GM12878 (cell line): ENCODE results near the gene MPP7. TPM values are rescaled to one million over a fixed set of nuclear protein-coding genes. Genes with fewer than 3 reads are reported as not detected.

Experiments
- ATAC-seq: fragments of 200-7000 bp; cut with Tn5 transposase; 3 replicates; pipeline ENCODE4 v1.9.1; 2020; ENCODE audit warnings: mild to moderate bottlenecking, moderate library complexity
- BruUV-seq: library from RNA; stranded (reverse); fragments of 400-500 nt; replicated peaks from 2 replicates; lab custom pipeline; 2021; lab: Mats Ljungman, UMichigan
- CTCF ChIA-PET: fragments of 300-600 bp; sonication (Branson Sonifier 250); formaldehyde crosslinking; extraction: SDS; loops from one replicate; lab custom pipeline; 2021; ENCODE audit warnings: inconsistent platforms; lab: Yijun Ruan, JAX
- POLR2A ChIA-PET: fragments of 350-600 bp; formaldehyde crosslinking; extraction: SDS; loops from one replicate; lab custom pipeline; 2021; ENCODE audit warnings: inconsistent platforms; lab: Charles Lee
- RAD21 ChIA-PET: fragments of 300-600 bp; sonication (Branson Sonifier 250); formaldehyde crosslinking; loops from one replicate; lab custom pipeline; 2023; ENCODE audit warnings: antibody characterized with exemption; ENCODE audit not compliant: unreplicated experiment; lab: Charles Lee
- SMC1A ChIA-PET: fragments of 300-600 bp; sonication (Branson Sonifier 250); formaldehyde crosslinking; loops from one replicate; lab custom pipeline; 2023; ENCODE audit not compliant: unreplicated experiment, uncharacterized antibody; lab: Charles Lee
- DNase-seq: peaks from one replicate; pipeline ENCODE4 v3.0.0-alpha.2; 2011; ENCODE audit warnings: low read depth, low spot score
- FAIRE-seq: peaks from 3 replicates; lab custom pipeline; 2011; peaks lifted over from hg19 to GRCh38; lab: Jason Lieb, UNC
- H2AFZ ChIP-seq: 2 replicates; pipeline ENCODE4 v1.6.0; 2011; ENCODE audit warnings: low read depth, low read length, control low read depth; ENCODE audit not compliant: control insufficient read depth
- H3K27ac ChIP-seq: 2 replicates; pipeline ENCODE4 v1.5.1; 2011; ENCODE audit warnings: control low read depth; ENCODE audit not compliant: control insufficient read depth, insufficient read depth
- H3K27me3 ChIP-seq, 2 experiments: replicated peaks in 1 of 2; 2 replicates each; pipeline versions ENCODE4 v1.6.0 to v1.6.1; 2011; ENCODE audit warnings: low read length in 1 of 2; ENCODE audit not compliant: control insufficient read depth in 2 of 2, insufficient read depth in 2 of 2
- H3K36me3 ChIP-seq, 2 experiments: 2 replicates each; pipeline ENCODE4 v1.5.1; 2011; ENCODE audit warnings: low read length in 1 of 2; ENCODE audit not compliant: control insufficient read depth in 2 of 2, insufficient read depth in 2 of 2
- H3K4me1 ChIP-seq: 2 replicates; pipeline ENCODE4 v1.6.1; 2011; ENCODE audit warnings: mild to moderate bottlenecking, low read length, moderate library complexity, mixed read lengths; ENCODE audit not compliant: control insufficient read depth, insufficient read depth
- H3K4me2 ChIP-seq: 2 replicates; pipeline ENCODE4 v1.6.0; 2011; ENCODE audit warnings: control low read depth; ENCODE audit not compliant: control insufficient read depth, insufficient read depth
- H3K4me3 ChIP-seq: fragments of 200-600 bp; sonication (generic); 2 replicates; pipeline ENCODE4 v1.5.1; 2016
- H3K79me2 ChIP-seq: 2 replicates; pipeline ENCODE4 v1.6.0; 2011; ENCODE audit warnings: low read length; ENCODE audit not compliant: control insufficient read depth, insufficient read depth
- H3K9ac ChIP-seq: 2 replicates; pipeline ENCODE4 v1.8.0; 2011; ENCODE audit warnings: low read length, control low read depth, mixed read lengths; ENCODE audit not compliant: control insufficient read depth, insufficient read depth
- H3K9me3 ChIP-seq: replicated peaks from 3 replicates; pipeline ENCODE4 v1.5.1; 2011; ENCODE audit warnings: mild to moderate bottlenecking, low read length; ENCODE audit not compliant: control insufficient read depth, insufficient read depth
- H4K20me1 ChIP-seq: 2 replicates; pipeline ENCODE4 v1.6.0; 2011; ENCODE audit not compliant: control insufficient read depth, insufficient read depth
- BRCA1 ChIP-seq: IDR thresholded peaks from 2 replicates; pipeline ENCODE4 v1.6.1; 2011; ENCODE audit warnings: low read depth, low read length, improper control_type of control experiment
- HDAC2 ChIP-seq: fragments of 200-600 bp; sonication (generic); IDR thresholded peaks from 2 replicates; pipeline ENCODE4 v1.6.1; 2017
- KAT2A ChIP-seq: conservative IDR thresholded peaks from 2 replicates; pipeline ENCODE4 v1.6.1; 2011; ENCODE audit warnings: low read depth, low read length; ENCODE audit not compliant: control insufficient read depth
- NR2F1 ChIP-seq: fragments of 450-650 bp; conservative IDR thresholded peaks from 2 replicates; pipeline ENCODE4 v1.6.1; 2017; ENCODE audit warnings: mild to moderate bottlenecking
- RUNX3 ChIP-seq: IDR thresholded peaks from 2 replicates; pipeline ENCODE4 v1.6.1; 2012; ENCODE audit warnings: low read length, inconsistent platforms
- SMAD5 ChIP-seq: IDR thresholded peaks from 2 replicates; pipeline ENCODE4 v1.6.1; 2016; ENCODE audit warnings: antibody characterized with exemption, low read depth
- SRF ChIP-seq, 2 experiments: IDR thresholded peaks; 2 replicates each; pipeline ENCODE4 v1.6.1; 2011; ENCODE audit warnings: low read depth in 2 of 2, low read length in 2 of 2, mild to moderate bottlenecking in 1 of 2, moderate library complexity in 1 of 2
- STAT3 ChIP-seq: IDR thresholded peaks from 2 replicates; pipeline ENCODE4 v1.6.1; 2011; ENCODE audit warnings: low read depth, low read length, improper control_type of control experiment
- SUPT20H ChIP-seq: IDR thresholded peaks from 2 replicates; pipeline ENCODE4 v1.6.1; 2011; ENCODE audit warnings: low read depth, mild to moderate bottlenecking, low read length, moderate library complexity, borderline replicate concordance; ENCODE audit not compliant: control insufficient read depth
- SUZ12 ChIP-seq: fragments of 200-600 bp; sonication (generic); IDR thresholded peaks from one replicate; pipeline ENCODE4 v1.6.1; 2018; ENCODE audit warnings: antibody characterized with exemption, mild to moderate bottlenecking; ENCODE audit not compliant: unreplicated experiment
- WRNIP1 ChIP-seq: IDR thresholded peaks from 2 replicates; pipeline ENCODE4 v1.6.1; 2011; ENCODE audit warnings: low read depth, low read length, improper control_type of control experiment, borderline replicate concordance
- ZNF217 ChIP-seq: fragments of 450-650 bp; IDR thresholded peaks from 2 replicates; pipeline ENCODE4 v1.6.1; 2017; ENCODE audit warnings: antibody characterized with exemption, mild to moderate bottlenecking
- WGBS: methylation state at CpG from one replicate; pipeline ENCODE4 v1.1.6; 2016; ENCODE audit warnings: low lambda C conversion rate; ENCODE audit not compliant: insufficient replicate concordance, insufficient coverage; ENCODE audit errors: missing lambda C conversion rate; 5-methylcytosine and 5-hydroxymethylcytosine counted together
- in situ Hi-C: fragments of 300-500 bp; cut with MboI; formaldehyde crosslinking; loops from 9 replicates; pipeline ENCODE4 v1.14.3; 2018; ENCODE audit warnings: mixed read lengths
- intact Hi-C: fragments of 100-400 bp; cut with micrococcal nuclease; formaldehyde crosslinking; loops from one replicate; pipeline ENCODE4 v1.14.2; 2022; ENCODE audit not compliant: unreplicated experiment
- polyA plus RNA-seq, 11 experiments: library from polyadenylated mRNA; depleted of rRNA in 4 of 11; unstranded in 6 of 11; stranded (reverse) in 5 of 11; fragments of >200 nt; fragmentation: Nextera tagmentation in 4 of 11; fragmentation: Illumina TruSeq in 1 of 11; extraction: Ambion mirVana in 4 of 11; extraction: Trizol in 1 of 11; gene quantifications; 1 replicate in 1 of 11; 2 replicates in 10 of 11; pipeline versions ENCODE4 v1.2.1 to v1.2.3, GENCODE V29; 2011 to 2016; ENCODE audit warnings: inconsistent platforms in 2 of 11, missing spikeins in 2 of 11, low read depth in 1 of 11
- total RNA-seq, 4 experiments: library from RNA; depleted of rRNA in 3 of 4; stranded (reverse); fragments of >200 nt in 3 of 4; fragmentation: Illumina TruSeq in 1 of 4; extraction: Trizol in 1 of 4; gene quantifications; 2 replicates each; pipeline versions ENCODE4 v1.2.1 to v1.2.3, GENCODE V29; 2013 to 2021
- TF ChIP-seq, protein P1 (sequence below): fragments of 450-650 bp; IDR thresholded peaks from 2 replicates; pipeline ENCODE4 v1.6.1; 2016; ENCODE audit warnings: mild to moderate bottlenecking, moderate library complexity, borderline replicate concordance
- TF ChIP-seq, protein P2 (sequence below): fragments of 450-650 bp; IDR thresholded peaks from 2 replicates; pipeline ENCODE4 v1.6.1; 2016; ENCODE audit warnings: mild to moderate bottlenecking
- TF ChIP-seq, protein P3 (sequence below): IDR thresholded peaks from 2 replicates; pipeline ENCODE4 v1.6.1; 2012; ENCODE audit warnings: low read depth, low read length, improper control_type of control experiment
- TF ChIP-seq, protein P4 (sequence below): IDR thresholded peaks from 2 replicates; pipeline ENCODE4 v1.6.1; 2011; ENCODE audit warnings: borderline replicate concordance, low read depth, mild to moderate bottlenecking, moderate library complexity, low read length; ENCODE audit not compliant: insufficient read depth, poor library complexity, severe bottlenecking

MPP7 gene
- total and polyA plus RNA-seq, 10 of the 15 experiments (the other 5 are each of a cell fraction or from before 2014, with no cell fraction given) = 0.01 to 0.15 (median 0.05) TPM; not detected in 2

DNA sequence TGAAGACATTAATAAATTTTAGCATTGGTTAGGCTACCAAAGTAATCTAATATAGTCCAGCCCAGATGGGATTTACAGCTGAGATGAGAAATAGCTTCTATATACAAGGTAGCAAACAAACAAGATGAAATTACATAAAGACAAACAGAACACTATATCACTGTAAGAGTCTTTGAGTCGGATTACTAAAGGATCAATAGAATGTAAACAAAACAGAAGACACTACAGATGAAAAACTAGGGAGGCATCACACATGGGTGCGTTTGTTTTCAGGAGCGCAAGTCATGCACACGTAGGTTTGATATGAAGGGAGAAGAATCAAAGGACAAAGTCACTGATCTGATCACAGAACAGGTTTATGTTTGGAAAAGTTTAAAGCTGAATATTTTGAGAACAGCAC, 26.5 kb downstream of the MPP7 start:
- no peak overlapping the region for H3K4me2 ChIP-seq
- H3K36me3 ChIP-seq = no peaks in the 10 kb centered on the region
- no peak overlapping the region for H3K27ac ChIP-seq
- FAIRE-seq = no peak
- ChIA-PET RAD21 (no interaction called here), POLR2A (no interaction called here), SMC1A (interaction anchor here (0.6 kb wide), 1 partner anchor 1532 kb away, joined by 3 read pairs; no protein-coding TSS in a partner anchor), CTCF (no interaction called here)
- in situ Hi-C loops = no loop called here
- H3K4me3 ChIP-seq = no peak overlapping the region
- no peaks in the 10 kb centered on the region for H4K20me1 ChIP-seq
- no peaks in the 10 kb centered on the region for H3K79me2 ChIP-seq
- TF ChIP-seq HDAC2 = no peak
- no peak for TF ChIP-seq ZNF217
- no peak for TF ChIP-seq WRNIP1
- no peak for TF ChIP-seq RUNX3
- TF ChIP-seq STAT3 = no peak
- TF ChIP-seq, protein P1, sequence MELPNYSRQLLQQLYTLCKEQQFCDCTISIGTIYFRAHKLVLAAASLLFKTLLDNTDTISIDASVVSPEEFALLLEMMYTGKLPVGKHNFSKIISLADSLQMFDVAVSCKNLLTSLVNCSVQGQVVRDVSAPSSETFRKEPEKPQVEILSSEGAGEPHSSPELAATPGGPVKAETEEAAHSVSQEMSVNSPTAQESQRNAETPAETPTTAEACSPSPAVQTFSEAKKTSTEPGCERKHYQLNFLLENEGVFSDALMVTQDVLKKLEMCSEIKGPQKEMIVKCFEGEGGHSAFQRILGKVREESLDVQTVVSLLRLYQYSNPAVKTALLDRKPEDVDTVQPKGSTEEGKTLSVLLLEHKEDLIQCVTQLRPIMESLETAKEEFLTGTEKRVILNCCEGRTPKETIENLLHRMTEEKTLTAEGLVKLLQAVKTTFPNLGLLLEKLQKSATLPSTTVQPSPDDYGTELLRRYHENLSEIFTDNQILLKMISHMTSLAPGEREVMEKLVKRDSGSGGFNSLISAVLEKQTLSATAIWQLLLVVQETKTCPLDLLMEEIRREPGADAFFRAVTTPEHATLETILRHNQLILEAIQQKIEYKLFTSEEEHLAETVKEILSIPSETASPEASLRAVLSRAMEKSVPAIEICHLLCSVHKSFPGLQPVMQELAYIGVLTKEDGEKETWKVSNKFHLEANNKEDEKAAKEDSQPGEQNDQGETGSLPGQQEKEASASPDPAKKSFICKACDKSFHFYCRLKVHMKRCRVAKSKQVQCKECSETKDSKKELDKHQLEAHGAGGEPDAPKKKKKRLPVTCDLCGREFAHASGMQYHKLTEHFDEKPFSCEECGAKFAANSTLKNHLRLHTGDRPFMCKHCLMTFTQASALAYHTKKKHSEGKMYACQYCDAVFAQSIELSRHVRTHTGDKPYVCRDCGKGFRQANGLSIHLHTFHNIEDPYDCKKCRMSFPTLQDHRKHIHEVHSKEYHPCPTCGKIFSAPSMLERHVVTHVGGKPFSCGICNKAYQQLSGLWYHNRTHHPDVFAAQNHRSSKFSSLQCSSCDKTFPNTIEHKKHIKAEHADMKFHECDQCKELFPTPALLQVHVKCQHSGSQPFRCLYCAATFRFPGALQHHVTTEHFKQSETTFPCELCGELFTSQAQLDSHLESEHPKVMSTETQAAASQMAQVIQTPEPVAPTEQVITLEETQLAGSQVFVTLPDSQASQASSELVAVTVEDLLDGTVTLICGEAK = no peak
- no peak for TF ChIP-seq KAT2A
- no peak for TF ChIP-seq SUZ12
- no peak for TF ChIP-seq NR2F1
- TF ChIP-seq BRCA1 = no peak
- TF ChIP-seq SRF (IDR thresholded peaks at IDR 0.05; ENCODE audit: low read depth in 2 of 2, low read length in 2 of 2) = no peak
- TF ChIP-seq, protein P2, sequence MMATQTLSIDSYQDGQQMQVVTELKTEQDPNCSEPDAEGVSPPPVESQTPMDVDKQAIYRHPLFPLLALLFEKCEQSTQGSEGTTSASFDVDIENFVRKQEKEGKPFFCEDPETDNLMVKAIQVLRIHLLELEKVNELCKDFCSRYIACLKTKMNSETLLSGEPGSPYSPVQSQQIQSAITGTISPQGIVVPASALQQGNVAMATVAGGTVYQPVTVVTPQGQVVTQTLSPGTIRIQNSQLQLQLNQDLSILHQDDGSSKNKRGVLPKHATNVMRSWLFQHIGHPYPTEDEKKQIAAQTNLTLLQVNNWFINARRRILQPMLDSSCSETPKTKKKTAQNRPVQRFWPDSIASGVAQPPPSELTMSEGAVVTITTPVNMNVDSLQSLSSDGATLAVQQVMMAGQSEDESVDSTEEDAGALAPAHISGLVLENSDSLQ = no peak
- no peak for TF ChIP-seq SUPT20H
- TF ChIP-seq, protein P3, sequence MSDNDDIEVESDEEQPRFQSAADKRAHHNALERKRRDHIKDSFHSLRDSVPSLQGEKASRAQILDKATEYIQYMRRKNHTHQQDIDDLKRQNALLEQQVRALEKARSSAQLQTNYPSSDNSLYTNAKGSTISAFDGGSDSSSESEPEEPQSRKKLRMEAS = no peak
- TF ChIP-seq, protein P4, sequence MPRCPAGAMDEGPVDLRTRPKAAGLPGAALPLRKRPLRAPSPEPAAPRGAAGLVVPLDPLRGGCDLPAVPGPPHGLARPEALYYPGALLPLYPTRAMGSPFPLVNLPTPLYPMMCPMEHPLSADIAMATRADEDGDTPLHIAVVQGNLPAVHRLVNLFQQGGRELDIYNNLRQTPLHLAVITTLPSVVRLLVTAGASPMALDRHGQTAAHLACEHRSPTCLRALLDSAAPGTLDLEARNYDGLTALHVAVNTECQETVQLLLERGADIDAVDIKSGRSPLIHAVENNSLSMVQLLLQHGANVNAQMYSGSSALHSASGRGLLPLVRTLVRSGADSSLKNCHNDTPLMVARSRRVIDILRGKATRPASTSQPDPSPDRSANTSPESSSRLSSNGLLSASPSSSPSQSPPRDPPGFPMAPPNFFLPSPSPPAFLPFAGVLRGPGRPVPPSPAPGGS = no peak
- TF ChIP-seq SMAD5 = no peak
- H3K9ac ChIP-seq = no peak overlapping the region
- intact Hi-C loops = no loop called here
- no peaks in the 10 kb centered on the region for H3K4me1 ChIP-seq
- no peak for ATAC-seq
- no peak for DNase-seq
- H3K27me3 ChIP-seq = no peaks in the 10 kb centered on the region
- no TSS peak for BruUV-seq
- WGBS = 61% methylated on average over 4 of the region's 4 CpGs
- H3K9me3 ChIP-seq = no peaks in the 10 kb centered on the region
- no peak overlapping the region for H2AFZ ChIP-seq
